GM20000 (cell line): Measurements from ENCODE around the gene AGBL2.
"Not testable (repeated sequence)": the region's sequence is repeated elsewhere in the genome, so short reads cannot be mapped to it uniquely, and the experiment has no call there.

ENCODE experiments used
- DNase-seq: peaks from one replicate; pipeline ENCODE4 v3.0.0; 2012; ENCODE audit warnings: low spot score
- TF ChIP-seq, protein P1 (sequence below): IDR thresholded peaks from 2 replicates; pipeline ENCODE4 v1.5.1; 2012; ENCODE audit warnings: mild to moderate bottlenecking, control low read depth; ENCODE audit errors: extremely low read depth, missing control alignments

The AGBL2 gene

GRCh38 chr11:47645500-47645899 lies 69.7 kb downstream of the AGBL2 start:
- TF ChIP-seq, protein P1, sequence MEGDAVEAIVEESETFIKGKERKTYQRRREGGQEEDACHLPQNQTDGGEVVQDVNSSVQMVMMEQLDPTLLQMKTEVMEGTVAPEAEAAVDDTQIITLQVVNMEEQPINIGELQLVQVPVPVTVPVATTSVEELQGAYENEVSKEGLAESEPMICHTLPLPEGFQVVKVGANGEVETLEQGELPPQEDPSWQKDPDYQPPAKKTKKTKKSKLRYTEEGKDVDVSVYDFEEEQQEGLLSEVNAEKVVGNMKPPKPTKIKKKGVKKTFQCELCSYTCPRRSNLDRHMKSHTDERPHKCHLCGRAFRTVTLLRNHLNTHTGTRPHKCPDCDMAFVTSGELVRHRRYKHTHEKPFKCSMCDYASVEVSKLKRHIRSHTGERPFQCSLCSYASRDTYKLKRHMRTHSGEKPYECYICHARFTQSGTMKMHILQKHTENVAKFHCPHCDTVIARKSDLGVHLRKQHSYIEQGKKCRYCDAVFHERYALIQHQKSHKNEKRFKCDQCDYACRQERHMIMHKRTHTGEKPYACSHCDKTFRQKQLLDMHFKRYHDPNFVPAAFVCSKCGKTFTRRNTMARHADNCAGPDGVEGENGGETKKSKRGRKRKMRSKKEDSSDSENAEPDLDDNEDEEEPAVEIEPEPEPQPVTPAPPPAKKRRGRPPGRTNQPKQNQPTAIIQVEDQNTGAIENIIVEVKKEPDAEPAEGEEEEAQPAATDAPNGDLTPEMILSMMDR, result no peak
- DNase-seq, result no peak

DNA sequence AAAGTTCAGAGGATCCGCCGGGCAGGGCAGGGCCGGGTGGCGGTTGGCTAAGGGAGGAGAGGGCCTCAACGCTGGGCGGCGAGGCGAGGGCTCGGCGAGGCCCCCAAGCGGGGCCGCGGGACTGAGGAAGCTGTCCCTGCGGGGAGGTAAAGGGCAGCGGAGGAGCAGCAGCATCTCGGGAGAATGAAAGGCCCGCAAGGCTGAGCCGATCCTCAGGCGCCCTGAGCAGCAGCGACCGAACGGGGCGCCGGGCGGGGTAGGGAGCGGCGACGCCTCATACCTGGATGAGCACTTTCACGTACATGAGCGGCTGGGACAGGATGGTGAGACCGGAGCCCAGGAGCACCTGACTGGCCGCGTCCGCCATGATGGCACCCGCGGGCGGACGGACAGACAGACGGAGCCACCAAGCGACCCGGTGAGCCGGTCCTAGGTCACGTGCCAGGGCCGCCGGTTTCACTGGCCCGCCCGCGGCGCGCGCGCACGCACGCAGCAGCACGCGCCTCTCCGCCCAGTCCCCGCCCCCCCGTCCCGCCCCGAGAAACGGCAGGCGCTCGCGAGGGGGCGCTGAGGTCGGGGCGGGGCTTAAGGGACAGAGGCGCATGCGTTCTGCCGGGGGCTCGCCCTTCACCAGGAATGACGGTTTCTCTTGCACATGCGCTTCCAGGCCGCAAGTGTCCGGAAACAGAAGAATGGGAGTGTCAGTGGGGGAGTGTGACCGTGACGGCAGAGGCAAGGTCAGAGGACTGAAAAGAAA lies 72.9 kb downstream of the AGBL2 start, which contains the start of gene MTCH2:
Gene MTCH2, minus strand, starts transcription at position 461 of the 757 bp plus-strand sequence. Its CDS starts 94 bp downstream, at position 367.
- DNase-seq, result peak; percentile 97
- TF ChIP-seq, protein P1, result peak; percentile 7

GRCh38 chr11:47641600-47642098 lies 73.5 kb downstream of the AGBL2 start:
- TF ChIP-seq, protein P1, result no peak
- DNase-seq, result no peak

GRCh38 chr11:47640506-47640905 lies 74.7 kb downstream of the AGBL2 start:
- DNase-seq, result not testable (repeated sequence)

DNA sequence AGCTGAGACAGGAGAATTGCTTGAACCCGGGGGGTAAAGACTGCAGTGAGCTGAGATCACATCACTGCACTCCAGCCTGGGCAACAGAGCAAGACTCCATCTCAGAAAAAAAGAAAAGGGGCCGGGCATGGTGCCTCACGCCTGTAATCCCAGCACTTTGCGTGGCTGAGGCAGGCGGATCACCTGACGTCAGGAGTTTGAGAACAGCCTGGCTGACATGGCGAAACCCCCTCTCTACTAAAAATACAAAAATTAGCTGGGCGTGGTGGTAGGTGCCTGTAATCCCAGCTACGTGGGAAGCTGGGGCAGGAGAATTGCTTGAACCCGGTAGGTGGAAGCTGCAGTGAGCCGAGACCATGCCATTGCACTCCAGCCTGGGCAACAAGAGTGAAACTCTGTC lies 78.8 kb downstream of the AGBL2 start:
- DNase-seq, result not testable (repeated sequence)

GRCh38 chr11:47631473-47631872 lies 83.7 kb downstream of the AGBL2 start:
- no peak for DNase-seq
- TF ChIP-seq, protein P1, result no peak

DNA sequence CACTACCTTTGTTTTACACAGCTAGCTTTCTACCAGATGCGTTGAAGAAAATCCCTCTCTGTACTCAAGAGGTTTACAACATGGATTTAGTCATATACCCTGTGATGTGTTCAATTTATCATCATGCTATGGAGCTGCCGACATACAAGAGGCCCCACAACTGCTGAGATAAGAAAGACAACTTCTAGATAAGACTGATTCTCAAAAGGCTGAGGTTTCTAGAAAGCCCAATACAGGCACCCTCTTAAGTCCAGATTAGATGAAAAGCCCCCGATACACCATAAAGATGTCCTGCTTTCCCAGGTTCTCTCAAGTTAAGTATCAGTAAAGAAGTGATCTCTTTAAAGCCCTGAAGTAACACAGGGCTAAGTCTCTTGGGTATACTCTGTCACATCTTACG lies 87.1 kb downstream of the AGBL2 start:
- TF ChIP-seq, protein P1, result no peak

GRCh38 chr11:47626234-47626633 lies 88.9 kb downstream of the AGBL2 start:
- TF ChIP-seq, protein P1, result no peak
- DNase-seq, result no peak

More for the DNA sequence above, 87.1 kb downstream of the AGBL2 start:
- DNase-seq, result no peak
